ENCODE data around the gene MTHFSD.
"Not testable (repeated sequence)": the region's sequence is repeated elsewhere in the genome, so short reads cannot be mapped to it uniquely, and the experiment has no call there.

The MTHFSD gene

DNA sequence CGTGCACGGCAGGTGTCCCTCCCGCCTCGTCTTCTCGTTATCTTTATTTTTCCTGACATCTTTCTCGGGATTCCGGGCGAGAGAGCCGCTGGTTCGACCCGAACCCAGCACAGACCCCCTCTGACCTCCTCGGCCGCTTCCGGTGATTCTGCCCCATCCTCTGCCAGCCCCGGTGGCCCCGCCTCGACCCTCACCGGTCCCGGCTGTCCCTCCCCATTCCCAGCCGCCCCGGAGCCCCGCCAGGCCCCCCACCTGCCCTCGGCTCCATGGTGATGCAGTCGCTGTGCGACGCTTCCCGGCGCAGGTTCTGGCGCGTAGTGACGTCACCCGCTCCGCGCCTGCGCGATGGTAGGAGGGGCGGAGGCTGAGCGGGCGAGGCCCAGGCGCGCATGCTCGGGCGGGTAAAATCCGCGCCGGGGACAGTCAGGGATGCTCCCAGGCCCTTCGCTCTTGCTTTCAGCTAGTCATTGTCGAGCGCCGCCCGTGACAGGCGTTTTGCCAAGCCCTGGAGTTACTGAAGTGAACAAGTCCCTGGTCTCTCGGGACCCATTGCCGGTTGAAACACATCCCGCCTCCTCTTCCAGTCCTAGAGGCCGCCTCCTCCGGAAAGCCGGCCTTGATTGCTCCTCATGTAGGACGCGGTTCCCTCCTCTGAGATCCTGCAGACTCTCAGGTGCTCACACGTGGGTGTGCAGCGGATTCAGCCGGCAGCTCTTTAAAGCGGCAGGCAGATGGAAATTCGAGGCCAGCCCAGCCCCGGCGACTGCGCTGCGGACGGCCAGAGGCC, at the start of gene MTHFSD:
MTHFSD (minus strand) TSS at position 319 of the 787 bp plus-strand sequence; CDS start at position 268, 51 bp downstream.
- peak; percentile 81 for DNase-seq

GRCh38 chr16:86604436-86605193, 49.6 kb upstream of the MTHFSD start:
- no peak for DNase-seq

DNA sequence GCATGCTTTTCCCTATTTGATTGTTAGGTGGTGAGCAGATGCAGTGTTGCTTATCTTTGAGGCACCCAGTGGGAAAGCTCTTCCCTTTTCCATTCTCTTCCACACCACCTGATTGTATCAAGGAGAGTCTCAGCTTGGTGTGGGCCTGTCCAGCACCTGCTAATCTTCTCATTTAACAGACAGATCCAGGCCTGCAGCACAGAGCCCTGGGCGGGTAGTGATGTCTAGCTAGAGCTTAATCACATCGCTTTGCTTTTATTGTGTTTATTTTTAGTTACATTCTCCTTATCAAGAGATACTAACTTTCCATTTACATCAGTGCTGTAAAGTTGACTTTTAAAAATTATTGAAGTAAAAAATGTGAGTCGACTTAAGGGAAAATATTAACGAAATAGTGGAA, 47.5 kb upstream of the MTHFSD start:
- no peak for DNase-seq

DNA sequence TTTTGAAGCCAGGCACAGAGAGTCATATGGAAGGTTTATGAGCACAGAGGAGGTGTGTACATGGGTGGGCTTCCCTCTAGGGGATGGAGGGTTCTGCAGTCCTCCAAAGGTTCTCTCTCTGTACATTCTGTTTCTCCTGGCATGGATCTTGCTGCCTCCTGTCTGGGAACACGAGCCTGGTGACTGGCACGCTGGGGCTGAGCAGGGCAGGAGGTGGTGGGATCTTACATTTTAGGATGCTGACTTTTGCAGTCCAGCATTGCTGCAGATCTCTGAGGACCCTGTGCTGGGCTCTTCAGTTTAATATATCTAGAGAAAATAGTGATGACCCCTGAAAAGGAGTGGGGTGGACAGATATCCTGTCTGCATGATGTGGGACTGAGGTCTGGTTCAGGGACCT, 46.3 kb upstream of the MTHFSD start:
- no peak for DNase-seq

DNA sequence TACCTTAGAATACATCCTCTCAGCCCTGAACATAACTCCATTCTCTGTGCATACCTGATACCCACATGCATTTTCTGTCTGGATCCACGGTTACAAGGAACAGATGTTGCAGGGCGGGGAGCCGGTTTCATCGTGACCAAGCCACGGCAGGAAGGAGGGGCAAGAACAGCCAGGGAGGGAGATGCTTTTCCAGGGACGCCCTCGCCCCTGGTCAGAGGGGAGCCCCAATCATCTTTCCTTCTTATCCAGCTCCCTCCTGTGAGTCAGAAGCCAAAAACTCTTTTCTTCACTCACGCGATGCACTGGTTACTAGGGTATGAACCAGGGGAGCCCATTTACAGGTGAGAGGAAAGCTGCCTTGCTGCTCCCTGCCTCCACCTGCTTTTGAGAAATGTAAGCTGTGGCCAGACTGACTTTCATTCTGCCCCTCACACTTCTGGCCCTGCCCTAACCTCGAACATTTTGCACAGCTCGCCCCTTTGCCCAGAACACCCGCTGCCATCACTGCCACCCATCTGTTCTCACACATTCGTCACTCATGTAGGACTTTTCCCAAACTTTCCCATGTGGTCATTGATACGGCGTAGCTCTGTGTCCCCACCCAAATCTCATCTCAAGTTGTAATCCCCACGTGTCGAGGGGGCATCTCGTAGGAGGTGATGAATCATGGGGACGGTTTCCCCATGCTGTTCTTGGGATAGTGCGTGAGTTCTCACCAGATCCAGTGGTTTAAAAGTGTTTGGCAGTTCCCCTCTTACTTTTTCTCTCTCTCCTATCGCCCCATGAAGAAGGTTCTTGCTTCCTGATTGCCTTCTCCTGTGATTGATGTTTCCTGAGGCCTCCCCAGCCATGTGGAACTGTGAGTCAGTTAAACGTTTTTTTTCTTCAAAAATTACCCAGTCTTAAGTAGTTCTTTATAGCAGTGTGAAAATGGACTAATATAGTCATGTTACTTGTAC, 43.9 kb upstream of the MTHFSD start:
- DNase-seq = no peak

- DNase-seq = no peak
These were observed 43.0 kb upstream of the MTHFSD start for GRCh38 chr16:86597880-86598606.

GRCh38 chr16:86597126-86597879, 42.3 kb upstream of the MTHFSD start:
- no peak for DNase-seq

DNA sequence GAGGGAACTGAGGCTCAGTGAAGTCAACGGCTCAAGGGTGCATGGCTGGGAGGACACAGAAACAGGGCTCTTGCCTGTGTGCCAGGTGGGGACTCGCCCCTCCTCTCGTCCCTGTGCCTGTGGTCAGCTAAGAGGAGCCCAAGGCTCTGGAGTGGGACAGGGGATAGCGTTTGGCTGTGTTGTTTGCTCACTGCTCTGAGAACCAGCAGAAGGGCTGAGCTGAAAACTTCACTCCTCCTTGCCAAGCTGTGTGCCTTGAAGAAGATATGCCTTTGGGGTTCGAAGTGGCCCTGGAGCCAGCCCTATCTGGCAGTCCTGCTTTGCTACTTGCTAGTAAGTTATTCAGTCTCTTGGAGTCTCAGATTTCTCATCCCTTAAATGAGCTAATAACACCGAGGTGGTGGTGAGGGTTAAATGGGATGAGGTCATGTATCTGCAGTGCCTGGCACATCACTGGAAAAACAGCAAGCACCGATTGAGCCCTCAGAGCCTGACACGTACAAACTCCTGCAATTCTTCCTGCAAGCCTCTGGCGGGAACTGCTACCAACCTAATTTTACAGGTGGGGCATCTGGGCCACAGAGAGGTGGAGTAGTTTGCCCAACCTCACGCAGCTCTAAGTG, 41.1 kb upstream of the MTHFSD start:
- DNase-seq = no peak

DNA sequence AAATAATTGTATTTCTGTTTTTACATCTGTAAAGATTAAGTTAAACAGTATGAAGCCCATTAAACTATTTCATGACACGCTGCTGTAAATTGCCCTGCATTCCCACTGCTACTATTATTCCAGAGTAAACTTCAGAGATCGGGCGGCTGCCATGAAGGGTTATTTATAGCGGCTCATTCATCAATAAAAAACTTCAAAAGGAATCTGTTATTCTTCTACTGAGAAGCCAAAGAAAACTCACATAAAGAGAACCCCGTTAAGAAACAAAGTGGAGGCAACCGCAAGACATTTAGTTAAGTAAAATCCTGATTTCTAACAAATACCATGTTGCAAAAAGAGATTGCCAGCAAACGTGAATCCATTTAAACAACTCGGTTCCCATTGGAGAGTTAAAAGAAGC, 39.7 kb upstream of the MTHFSD start:
- DNase-seq = no peak

DNA sequence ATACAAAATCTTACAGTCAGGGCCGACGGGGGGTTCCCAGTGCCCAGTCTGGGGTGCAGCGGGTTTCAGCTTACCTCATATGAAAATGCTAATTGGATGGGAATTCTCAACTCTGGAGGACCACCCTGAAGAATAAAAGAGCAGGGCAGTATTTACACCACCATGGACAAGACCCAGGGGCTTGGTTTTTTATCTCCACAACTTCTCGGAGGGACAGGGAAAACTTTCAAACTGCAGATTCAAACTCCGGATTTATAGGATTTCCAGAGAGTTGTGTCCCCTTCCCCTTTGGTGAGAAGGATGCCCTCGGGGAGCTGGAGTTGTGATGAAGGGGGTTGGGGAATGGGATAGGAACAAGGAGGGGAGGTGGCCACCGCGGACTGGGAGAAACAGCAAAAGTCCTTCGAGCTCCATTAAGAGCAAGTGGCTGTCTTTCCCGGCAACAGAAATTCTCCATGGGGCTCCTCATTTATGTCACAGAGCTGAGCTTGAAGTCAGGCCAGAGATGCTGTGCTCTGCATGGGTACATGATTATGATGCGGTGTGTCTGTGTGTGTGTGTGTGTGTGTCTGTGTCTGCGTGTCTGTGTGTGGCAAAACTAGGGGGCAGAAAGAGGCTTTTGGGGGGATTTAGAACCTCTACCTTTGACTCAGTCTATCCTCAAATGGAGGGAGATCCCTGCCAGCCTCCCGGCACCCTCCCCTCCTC, 39.0 kb upstream of the MTHFSD start:
- no peak for DNase-seq

GRCh38 chr16:86591270-86591669, 36.2 kb upstream of the MTHFSD start:
- DNase-seq = no peak

- DNase-seq = no peak
These were observed 35.6 kb upstream of the MTHFSD start for GRCh38 chr16:86590501-86591144.

- DNase-seq = not testable (repeated sequence)
These were observed 32.9 kb upstream of the MTHFSD start for GRCh38 chr16:86587955-86588354.

- no peak for DNase-seq
These were observed 32.5 kb upstream of the MTHFSD start for GRCh38 chr16:86587487-86587886.

DNA sequence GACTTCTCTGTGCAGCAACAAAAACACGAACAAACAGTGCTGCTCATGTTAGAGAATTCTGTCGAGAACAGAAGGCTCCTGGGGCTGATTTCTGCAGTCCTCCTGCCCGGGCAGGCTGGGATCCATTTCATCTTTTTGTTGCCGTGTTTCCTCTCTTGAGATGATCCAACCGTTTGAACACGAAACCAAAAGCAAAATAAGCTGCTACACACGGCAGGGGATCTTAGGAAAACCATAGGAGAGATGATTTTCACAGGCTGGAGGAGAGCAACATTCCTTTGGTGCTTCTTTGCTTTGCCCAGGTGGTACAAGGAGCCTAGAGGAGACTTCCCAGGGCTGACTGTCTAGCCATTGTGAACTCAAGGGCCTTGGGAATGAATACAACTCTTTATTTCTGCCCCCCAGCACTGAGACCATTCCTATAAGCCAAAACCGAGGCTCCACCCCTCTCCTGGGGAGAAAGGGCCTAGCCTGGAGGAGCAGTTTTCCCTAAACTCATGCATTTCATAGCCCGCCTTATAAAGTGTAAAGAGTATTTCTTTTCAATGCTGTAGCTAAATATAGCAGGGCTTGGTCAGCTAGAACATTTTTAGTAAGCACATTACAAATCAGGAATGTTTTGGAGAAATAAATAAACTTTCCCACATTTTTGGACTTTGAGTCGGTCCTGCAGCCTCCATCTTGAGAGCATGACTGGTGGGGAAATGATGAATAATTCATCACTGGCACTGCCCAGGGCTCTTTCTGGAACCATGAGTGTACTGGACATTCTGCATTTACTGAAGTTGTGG, 31.0 kb upstream of the MTHFSD start:
- DNase-seq = no peak

DNA sequence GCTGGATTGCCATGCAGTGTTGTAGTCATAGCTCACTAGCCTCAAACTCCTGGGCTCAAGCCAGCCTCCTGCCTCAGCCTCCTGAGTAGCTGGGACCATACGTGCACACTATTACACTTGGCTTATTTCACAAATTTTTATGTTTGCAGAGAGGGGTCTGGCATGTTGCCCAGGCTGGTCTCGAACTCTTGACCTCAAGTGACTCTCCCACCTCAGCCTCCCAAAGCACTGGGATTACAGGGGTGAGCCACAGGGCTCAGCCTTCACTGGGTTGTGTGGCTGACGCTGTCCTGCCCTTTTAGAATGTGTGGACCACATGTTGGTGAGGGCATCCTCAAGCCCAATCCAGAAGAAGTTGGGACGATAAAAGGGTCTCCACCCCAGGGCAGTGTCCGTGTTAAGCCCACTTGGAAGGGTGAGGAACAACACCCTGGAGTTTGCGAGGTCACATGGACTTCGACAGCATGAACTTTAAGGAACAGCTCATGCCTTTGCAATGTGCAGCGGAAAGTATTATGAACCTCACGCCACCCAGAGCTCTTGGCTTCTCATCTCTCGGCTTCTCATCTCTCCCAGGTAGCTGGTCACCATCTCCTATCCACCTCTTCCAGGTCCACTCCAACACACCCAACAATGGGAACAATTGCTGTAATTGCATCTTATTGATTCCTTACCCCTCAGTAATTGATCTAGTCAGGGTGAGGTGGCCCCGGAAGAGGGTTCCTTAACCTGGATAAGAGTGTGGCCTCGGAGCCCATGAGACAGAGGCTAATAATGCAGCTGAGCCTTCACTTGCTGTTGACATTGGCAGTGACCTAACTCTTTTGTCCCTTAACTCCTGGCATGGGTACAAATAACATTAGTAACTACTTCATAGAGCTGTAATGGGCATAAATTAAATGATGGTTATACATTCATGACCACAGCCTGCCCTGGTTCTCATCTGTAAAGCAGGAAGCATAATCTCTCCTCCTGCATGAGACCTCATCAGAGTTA, 30.0 kb upstream of the MTHFSD start:
- no peak for DNase-seq

- DNase-seq = no peak
These were observed 29.1 kb upstream of the MTHFSD start for GRCh38 chr16:86584071-86584685.

Measured in SHP77 treated with DMSO at 0.1 percent for 48 hours (cell line).